NT2/D1 (cell line): ENCODE measurements around the gene TACC3.

Experiments
- YY1 ChIP-seq: IDR thresholded peaks from 2 replicates; pipeline ENCODE4 v1.6.1; 2011; ENCODE audit not compliant: insufficient read length, insufficient read depth
- ZNF274 ChIP-seq: IDR thresholded peaks from 2 replicates; pipeline ENCODE4 v1.6.1; 2011; ENCODE audit warnings: mild to moderate bottlenecking, low read depth, low read length

DNA sequence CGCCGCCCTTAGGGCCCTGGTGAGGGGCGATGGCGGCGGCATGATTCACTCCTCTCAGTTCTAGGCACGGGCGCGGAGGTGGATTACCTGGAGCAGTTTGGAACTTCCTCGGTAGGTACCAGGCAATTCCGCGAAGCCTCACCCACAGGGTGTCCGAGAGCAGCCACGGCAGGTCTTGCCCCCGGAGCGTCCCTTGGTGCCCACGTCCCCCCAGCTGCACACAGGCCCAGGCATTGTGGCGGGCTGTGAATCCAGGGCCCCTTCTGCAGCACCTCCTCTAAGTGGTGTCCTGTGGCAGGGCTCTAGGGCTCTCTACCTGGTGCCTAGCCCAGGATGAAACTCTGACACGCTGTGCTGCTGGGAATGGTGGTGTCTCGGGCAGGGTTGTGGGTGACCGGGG lies 13.9 kb downstream of the TACC3 start:
- TF ChIP-seq ZNF274 = no peak
- TF ChIP-seq YY1 = no peak
